Retina (tissue), 1 donor: Measurements from ENCODE around the gene CFAP221.

Experiments
- DNase-seq: peaks from one replicate; pipeline ENCODE4 v3.0.0-alpha.2; 2016

CFAP221 gene

GRCh38 chr2:119683074-119683712, 138.9 kb downstream of the CFAP221 start:
- peak; percentile 32 for DNase-seq

GRCh38 chr2:119683713-119684443, 139.6 kb downstream of the CFAP221 start:
- no peak for DNase-seq

- peak; percentile 61 for DNase-seq
Observed at GRCh38 chr2:119684518-119684917, 140.3 kb downstream of the CFAP221 start.

GRCh38 chr2:119688616-119689015, 144.4 kb downstream of the CFAP221 start:
- no peak for DNase-seq

- no peak for DNase-seq
Observed at GRCh38 chr2:119689218-119689617, 145.0 kb downstream of the CFAP221 start.

GRCh38 chr2:119691189-119691588, 146.9 kb downstream of the CFAP221 start:
- no peak for DNase-seq

- DNase-seq: no peak
Observed at GRCh38 chr2:119691651-119692245, 147.5 kb downstream of the CFAP221 start.

- no peak for DNase-seq
Observed at GRCh38 chr2:119692310-119692709, 148.1 kb downstream of the CFAP221 start.

- DNase-seq: no peak
Observed at GRCh38 chr2:119692954-119693353, 148.7 kb downstream of the CFAP221 start.

GRCh38 chr2:119693567-119693966, 149.3 kb downstream of the CFAP221 start:
- no peak for DNase-seq

GRCh38 chr2:119693967-119694366, 149.7 kb downstream of the CFAP221 start:
- no peak for DNase-seq

- DNase-seq: no peak
Observed at GRCh38 chr2:119694470-119694844, 150.2 kb downstream of the CFAP221 start.

- DNase-seq: peak; percentile 47
Observed at GRCh38 chr2:119694845-119695521, 150.7 kb downstream of the CFAP221 start.

GRCh38 chr2:119696005-119696404, 151.8 kb downstream of the CFAP221 start:
- DNase-seq: no peak

GRCh38 chr2:119696494-119697030, 152.3 kb downstream of the CFAP221 start:
- no peak for DNase-seq

- DNase-seq: no peak
Observed at GRCh38 chr2:119697290-119698020, 153.2 kb downstream of the CFAP221 start.

- DNase-seq: no peak
Observed at GRCh38 chr2:119698246-119698645, 154.0 kb downstream of the CFAP221 start.

GRCh38 chr2:119699016-119699606, 154.9 kb downstream of the CFAP221 start:
- no peak for DNase-seq

GRCh38 chr2:119700866-119701265, 156.6 kb downstream of the CFAP221 start:
- no peak for DNase-seq

GRCh38 chr2:119701352-119701751, 157.1 kb downstream of the CFAP221 start:
- DNase-seq: no peak

- DNase-seq: no peak
Observed at GRCh38 chr2:119702203-119702917, 158.1 kb downstream of the CFAP221 start.
